Globus pallidus (tissue), 1 donor: Measurements from ENCODE around the gene DPH2.

Source experiments
- DNase-seq: peaks from one replicate; pipeline ENCODE4 v3.0.0-alpha.2; 2015; ENCODE audit warnings: low spot score

Gene DPH2

GRCh38 chr1:43944860-43945259 lies 24.9 kb upstream of the DPH2 start:
- DNase-seq = no peak

GRCh38 chr1:43945674-43946235 lies 24.1 kb upstream of the DPH2 start:
- DNase-seq = no peak

- DNase-seq = peak; percentile 98
These were observed 23.4 kb upstream of the DPH2 start, which contains the start of gene IPO13 for GRCh38 chr1:43946236-43947060. Gene IPO13 (plus strand): TSS chr1:43946950. CDS start chr1:43947601, 651 bp downstream.

- DNase-seq = no peak
These were observed 22.5 kb upstream of the DPH2 start for GRCh38 chr1:43947061-43947873.

GRCh38 chr1:43947874-43948437 lies 21.9 kb upstream of the DPH2 start:
- DNase-seq = peak; percentile 55

- no peak for DNase-seq
These were observed 20.1 kb upstream of the DPH2 start for GRCh38 chr1:43949678-43950077.

- no peak for DNase-seq
These were observed 18.5 kb upstream of the DPH2 start for GRCh38 chr1:43951021-43951985.

GRCh38 chr1:43952731-43953346 lies 17.0 kb upstream of the DPH2 start:
- DNase-seq = peak; percentile 43

- no peak for DNase-seq
These were observed 16.4 kb upstream of the DPH2 start for GRCh38 chr1:43953361-43953760.

- DNase-seq = peak; percentile 98
These were observed 15.8 kb upstream of the DPH2 start for GRCh38 chr1:43954036-43954435.

- DNase-seq = no peak
These were observed 13.6 kb upstream of the DPH2 start for GRCh38 chr1:43956234-43956633.

- DNase-seq = no peak
These were observed 12.3 kb upstream of the DPH2 start for GRCh38 chr1:43957407-43958040.

- peak; percentile 66 for DNase-seq
These were observed 11.2 kb upstream of the DPH2 start for GRCh38 chr1:43958351-43959255.

- no peak for DNase-seq
These were observed 9.0 kb upstream of the DPH2 start for GRCh38 chr1:43960798-43961197.

- DNase-seq = no peak
These were observed 8.1 kb upstream of the DPH2 start for GRCh38 chr1:43961692-43962091.

GRCh38 chr1:43962324-43962723 lies 7.5 kb upstream of the DPH2 start:
- DNase-seq = peak; percentile 88

- DNase-seq = no peak
These were observed 6.8 kb upstream of the DPH2 start for GRCh38 chr1:43963006-43963405.

- no peak for DNase-seq
These were observed 5.9 kb upstream of the DPH2 start for GRCh38 chr1:43963890-43964289.

- DNase-seq = no peak
These were observed 4.5 kb upstream of the DPH2 start for GRCh38 chr1:43965316-43965715.
